NCI-H510A treated with DMSO at 0.1 percent for 48 hours (cell line): ENCODE measurements around the gene PHOSPHO1.

Experiments used
- DNase-seq: peaks from one replicate; lab custom pipeline; 2025; lab: John Stamatoyannopoulos, UW

The PHOSPHO1 gene

DNA sequence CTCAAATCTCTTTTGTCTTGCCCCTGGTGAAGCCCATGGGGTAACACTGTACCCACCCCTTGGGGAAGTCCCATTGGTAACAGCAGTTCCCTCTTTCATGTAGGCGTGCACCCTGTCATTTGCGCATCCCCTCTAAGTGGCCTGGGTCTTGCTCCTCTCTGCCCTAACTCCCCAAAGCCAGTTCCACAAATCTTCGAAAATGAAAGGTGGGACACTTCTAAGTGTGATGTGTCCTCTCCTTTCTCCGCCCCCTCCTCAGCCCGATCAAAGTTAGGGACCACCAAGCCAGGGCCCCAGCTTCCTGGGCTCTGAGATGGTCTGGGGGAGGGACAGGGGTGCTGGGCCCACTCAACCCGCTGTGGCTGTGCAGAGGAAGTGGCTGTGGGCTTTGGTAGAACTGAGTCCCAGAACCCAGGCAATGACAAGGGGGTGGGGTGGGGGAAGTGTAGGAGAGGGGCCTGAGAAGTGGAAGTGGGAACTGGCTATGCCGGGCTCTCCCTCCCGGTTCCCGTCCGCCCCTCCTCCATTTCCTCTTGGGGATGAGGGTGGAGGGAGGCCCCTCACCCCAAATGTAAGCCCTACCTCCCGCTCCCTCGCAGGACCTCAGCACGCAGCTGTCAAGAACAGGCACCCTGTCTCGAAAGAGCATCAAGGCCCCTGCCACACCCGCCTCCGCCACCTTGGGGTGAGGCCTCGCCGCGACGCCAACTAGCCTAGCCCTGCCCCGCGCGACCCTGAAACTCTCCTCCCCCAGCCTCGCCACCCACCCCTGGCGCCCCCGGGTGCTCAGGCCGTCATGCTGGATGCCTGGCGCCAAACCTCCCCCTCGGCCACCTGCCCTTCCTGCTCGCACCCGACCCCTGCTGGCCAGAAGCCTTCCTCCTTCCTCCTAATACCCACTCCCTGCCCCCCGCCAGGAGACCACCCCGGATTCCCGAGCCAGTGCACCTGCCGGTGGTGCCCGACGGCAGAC, 11.4 kb downstream of the PHOSPHO1 start:
- no peak for DNase-seq

DNA sequence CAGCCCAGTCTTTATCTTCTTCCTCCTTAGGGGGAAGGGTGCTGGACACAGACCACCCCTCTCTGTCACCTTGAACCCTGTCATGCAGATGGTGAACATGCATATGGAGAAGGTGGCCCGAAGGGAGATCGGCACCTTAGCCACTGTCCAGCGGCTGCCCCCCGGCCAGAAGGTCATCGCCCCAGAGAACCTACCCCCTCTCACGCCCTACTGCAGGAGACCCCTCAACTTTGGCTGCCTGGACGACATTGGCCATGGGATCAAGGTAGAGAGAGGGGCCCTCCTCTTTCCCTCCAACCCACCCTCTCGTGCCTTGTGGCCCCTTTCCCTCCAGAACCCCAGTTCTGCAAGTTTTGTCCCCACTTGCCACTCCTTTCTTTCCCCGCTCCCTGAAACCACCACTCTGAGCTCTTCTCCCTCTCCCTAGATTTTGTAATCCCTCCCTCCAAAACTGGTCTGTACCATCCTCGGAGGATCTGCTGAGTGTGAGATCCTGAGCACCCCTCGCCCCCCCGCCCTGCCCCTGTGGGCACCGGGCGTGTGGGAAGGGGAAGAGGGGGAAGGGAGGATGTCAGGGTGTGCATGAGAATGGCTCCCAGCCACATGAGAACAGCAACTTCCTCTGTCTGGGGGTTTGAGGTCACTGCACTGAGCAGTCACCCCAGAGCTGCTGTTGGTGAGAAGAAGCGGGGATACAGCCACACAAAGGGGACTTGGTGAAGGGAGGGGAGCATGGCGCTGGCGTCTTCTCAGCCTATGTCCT, 12.8 kb downstream of the PHOSPHO1 start:
- DNase-seq, result no peak

DNA sequence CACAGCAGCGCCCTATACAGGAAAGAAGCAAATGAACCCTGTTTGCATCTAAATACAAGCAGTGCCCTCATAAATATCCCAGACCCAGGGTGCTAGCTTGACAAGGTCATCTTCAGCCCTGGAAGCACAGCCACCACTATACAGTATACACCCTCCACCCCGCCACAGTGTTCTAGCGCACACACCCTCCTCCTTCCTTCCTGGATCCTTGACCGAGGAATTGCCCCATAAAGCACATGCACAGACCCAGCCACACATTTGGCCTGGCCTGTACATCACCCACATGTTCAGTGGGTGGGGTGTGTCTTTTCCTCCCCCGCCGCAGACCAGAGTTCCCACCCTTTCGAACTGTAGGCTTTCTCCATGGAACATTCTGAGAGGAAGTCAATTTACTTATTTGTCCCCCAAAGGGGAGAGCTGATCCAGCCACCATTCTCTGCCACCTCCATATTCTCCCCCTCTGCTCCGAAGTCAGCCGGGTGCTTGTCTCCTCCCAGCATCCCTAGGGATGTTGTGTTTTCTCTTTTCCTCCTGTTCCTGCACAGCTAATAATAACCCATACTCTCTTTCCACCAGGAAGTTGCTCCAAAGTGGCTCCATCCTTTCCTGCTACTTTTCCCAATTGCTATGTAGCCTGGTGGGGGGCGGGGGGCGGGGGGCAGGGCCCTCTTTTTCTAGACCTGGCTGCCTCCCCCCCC, 13.5 kb downstream of the PHOSPHO1 start:
- no peak for DNase-seq

DNA sequence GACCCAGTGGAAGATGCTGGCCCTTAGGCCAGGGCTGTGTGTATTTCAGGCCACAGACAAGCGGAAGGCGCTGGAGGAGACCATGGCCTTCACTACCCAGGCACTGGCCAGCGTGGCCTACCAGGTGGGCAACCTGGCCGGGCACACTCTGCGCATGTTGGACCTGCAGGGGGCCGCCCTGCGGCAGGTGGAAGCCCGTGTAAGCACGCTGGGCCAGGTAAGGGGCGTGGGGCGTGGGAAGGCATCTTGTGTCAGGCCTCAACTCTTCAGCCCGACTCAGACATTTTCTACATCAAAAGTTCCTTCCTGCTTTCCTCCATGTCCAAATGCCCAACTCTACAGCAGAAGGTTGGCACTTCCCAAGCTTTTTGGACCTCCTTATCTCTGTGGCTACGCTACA, 14.1 kb downstream of the PHOSPHO1 start:
- no peak for DNase-seq

DNA sequence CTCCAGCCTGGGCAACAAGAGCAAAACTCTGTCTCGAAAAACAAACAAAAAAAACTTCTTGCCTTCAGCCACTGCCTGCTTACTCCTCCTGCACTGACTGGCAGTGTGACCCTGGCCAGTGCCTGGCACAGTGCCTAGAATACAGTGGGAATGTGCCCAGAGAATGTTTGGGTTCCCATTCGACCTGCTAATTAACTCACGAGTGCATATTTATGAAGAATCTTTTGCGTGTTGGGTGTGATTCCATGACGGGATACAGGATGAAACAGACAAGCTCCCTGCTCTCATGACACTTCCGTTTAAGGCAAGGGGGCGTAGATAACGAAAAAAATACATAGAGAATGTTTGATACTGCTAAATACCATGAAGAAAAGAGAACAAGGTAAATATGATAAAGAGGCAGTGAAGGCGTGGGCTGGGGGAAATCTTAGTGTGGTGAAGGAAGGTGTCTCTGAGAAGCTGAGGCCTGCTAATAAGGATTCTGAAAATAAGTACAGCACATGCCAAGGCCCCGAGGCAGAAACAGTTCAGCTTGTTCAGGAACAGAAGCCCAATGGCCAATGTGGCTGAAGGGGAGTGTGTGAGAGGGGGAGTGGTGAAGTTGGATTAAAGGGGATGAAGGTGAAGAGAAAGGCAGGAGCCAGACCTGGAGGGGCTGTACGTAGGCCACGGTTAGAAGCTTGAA, 15.8 kb downstream of the PHOSPHO1 start:
- no peak for DNase-seq

DNA sequence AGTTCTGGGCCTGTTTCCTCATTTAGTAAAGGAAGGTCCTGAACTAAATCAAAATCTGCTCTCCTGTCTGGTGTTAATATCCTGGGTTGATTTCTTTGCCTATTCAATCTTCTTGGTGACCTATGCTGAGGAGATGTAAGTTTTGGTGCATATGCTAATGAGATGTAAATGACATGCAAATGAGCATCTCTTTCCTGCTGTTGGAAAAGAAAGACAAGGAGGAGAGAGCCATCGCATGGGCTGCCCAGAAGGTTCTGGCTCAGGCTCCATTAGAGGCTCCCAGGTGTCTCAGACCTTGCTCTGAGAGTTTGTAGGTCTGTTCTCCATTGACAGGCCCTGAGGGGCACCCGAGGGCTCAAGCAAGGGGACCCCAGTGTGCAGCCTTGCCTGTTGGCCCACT, 16.7 kb downstream of the PHOSPHO1 start:
- no peak for DNase-seq

DNA sequence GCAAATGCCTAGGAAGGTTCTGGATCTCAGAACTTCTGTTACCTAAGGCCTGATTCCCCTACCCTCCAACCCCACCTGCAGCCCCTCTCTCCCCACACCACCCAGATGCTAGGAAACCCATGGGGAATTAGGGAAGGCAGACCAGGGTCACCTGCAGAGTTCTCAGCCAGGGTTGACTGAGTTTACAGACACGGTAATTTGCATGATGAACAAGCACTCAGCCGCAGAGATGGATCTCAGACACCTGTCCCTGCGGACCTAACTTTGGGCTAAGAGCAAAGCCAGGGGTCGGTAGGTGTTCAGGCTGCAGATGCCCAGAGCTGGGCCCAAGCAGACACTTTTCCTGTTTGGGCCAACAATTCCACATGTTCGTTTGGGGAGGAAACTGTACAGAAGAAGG, 17.2 kb downstream of the PHOSPHO1 start:
- DNase-seq, result no peak

DNA sequence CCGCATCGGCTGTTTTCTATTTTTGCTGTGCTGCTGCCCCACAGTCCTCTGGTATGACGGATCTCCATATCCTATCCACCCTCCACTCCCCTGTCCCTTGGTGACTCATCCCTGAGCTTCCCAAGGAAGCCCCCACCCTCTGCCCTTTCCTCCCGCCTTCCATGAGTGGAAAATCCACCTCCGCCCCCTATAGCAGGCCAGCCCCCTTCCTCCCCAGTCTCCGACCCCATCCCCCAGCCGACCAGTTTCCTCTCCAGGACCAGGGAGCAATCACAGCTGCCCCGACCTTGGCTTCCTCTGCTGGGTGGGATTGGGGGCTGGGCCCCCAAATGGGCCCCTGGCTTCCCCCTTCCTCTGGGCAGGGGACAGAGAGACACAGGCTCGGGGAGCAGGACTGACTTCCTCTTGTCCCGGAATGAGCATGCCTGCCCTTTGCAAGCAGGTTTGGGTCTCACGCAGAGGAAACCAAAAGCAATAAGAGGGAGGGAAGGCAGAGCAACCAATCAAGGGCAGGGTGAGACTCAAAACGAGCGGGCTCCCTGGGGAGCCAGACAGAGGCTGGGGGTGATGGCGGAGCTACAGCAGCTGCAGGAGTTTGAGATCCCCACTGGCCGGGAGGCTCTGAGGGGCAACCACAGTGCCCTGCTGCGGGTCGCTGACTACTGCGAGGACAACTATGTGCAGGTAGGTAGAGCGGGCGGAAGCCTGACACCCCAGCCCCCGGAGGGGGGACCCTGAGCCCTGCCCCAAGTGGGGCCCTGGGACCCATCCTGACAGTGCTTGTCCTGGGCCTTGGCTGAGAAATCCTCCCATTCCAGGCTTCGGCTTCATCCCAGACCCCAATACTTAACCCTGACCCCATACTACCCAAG, 20.2 kb downstream of the PHOSPHO1 start, which contains the start of the genes ABI3 and GNGT2:
Gene ABI3, plus strand, starts transcription at position 550 of the 872 bp plus-strand sequence. Its CDS starts 18 bp downstream, at position 568.
Gene GNGT2, minus strand, starts transcription at position 417 of the 872 bp plus-strand sequence. CDS start 3,152 bp downstream, outside the sequence.
- DNase-seq, result no peak

DNA sequence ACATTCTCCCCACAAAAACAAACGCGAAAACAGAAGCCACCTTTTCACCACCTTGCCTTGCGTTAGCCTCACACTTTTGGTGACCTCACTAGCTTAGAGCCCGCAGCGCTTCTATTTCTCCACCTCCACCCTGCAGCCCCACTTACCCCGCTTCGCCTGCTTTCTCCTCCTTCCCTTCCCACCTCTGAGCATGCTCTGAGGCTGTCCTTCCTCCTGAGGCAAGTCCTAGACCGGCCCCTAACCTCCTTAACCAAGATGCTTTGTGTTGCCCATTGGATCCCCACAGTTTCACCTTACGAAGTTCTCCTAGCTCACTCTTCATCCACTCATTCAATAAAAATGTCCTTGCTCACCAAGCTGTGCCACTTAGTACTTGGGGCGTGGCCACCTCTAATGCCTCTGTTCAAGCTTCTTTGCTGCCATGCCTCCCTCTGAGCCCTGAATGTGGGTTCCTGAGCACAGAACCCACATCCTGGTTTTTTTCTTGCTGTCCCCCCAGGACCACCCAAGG, 21.5 kb downstream of the PHOSPHO1 start:
- no peak for DNase-seq

DNA sequence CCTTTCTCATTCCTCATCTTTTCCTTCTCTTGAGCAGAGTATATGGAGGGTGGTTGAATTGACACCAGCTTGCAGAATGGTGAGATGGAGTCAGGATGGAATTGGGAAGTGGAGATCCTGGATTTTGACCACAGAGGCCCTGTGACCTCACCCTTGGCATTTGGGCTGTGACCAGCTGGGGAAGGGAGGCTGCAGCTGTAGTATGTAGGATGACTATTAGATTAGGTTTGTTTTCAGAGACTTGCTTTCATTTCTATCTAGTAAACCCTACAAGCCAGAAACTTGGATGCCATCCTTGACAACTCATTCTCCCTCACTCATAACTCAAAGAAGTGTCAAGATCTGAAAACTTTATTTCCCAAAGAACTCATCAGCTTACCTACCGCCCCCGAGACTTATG, 26.1 kb downstream of the PHOSPHO1 start:
- DNase-seq, result no peak

DNA sequence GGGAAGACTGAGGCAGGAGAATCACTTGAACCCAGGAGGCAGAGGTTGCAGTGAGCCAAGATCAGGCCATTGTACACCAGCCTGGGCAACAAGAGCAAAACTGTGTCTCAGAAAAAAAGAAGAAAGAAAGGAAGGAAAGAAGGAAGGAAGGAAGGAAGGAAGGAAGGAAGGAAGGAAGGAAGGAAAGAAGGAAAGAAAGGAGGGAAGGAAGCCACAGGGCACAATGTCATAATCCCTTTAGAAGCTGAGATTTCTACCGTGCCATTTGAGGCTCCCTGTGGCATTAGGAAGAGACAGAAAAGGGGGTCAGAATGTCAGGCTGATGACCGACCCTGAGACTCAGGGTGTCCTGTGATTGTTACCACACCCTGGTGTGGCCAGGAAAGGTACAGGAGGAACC, 26.8 kb downstream of the PHOSPHO1 start:
- no peak for DNase-seq

DNA sequence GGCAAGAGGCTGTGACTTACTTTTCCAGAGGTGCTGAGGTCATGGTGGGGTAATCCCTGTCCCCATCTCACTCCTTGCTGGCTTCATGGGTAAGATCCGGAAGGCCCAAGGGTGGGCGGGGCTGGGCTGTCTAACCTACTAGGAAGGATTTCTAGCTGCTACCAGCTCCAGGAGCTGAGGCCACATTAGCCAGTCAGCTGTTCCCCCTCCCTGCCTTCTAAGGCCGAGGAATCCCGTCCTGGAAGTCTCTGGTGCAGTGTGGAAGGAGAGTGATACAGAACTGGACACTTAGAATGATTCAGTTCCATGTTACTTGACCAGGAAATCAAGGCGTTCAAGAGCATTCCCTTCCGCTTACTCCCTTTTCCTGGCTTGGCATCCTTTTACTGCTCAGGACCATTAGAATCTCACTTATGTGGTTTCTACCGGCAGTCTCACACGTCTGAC, 29.1 kb downstream of the PHOSPHO1 start:
- DNase-seq, result no peak

DNA sequence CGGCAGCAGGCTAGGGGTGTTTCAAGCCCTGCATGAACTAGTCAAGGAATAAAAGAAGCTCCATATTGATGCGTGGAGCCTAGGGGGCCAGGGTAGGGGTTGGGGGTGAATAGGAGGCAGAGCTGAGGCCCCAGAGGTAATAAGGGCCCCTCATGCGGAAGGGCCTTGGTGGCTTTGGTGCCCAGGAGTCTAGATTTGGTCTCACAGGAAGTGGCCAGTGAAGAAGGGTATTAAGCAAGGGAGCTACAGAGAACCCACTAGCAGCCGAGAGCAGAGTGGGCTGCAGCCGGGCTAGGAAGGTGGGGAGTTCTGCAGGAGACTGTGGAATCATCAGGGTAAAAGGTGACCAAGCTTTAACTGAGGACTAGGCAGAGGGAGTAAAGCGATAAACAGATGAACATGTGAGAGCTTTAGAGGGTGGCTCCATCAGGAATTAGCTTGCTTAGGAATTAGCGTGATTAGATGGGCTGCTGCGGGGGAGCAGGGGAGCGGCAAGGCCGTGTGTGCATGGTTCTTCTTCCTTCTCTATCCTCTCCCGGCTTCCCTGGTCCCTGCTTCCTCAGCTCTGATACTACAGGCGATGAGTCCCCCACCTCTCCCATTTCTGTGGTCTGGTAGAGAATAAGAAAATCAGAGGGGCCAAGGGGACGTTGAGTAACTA, 30.0 kb downstream of the PHOSPHO1 start:
- no peak for DNase-seq

DNA sequence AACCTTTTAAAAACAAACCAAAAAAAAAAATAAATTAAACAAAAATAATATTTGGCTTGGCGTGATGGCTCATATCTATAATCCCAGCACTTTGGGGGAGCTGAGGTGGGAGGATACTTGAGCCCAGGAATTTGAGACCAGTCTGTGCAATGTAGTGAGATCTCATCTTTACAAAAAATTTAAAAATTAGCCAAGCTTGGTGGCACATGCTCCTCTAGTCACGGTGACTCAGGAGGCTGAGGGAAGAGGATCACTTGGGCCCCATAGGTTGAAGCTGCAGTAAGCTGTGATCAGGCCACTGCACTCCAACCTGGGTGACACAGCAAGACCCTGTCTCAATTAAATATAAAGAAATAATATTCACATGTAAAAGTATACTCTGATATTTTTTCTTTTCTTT, 32.4 kb downstream of the PHOSPHO1 start:
- no peak for DNase-seq

DNA sequence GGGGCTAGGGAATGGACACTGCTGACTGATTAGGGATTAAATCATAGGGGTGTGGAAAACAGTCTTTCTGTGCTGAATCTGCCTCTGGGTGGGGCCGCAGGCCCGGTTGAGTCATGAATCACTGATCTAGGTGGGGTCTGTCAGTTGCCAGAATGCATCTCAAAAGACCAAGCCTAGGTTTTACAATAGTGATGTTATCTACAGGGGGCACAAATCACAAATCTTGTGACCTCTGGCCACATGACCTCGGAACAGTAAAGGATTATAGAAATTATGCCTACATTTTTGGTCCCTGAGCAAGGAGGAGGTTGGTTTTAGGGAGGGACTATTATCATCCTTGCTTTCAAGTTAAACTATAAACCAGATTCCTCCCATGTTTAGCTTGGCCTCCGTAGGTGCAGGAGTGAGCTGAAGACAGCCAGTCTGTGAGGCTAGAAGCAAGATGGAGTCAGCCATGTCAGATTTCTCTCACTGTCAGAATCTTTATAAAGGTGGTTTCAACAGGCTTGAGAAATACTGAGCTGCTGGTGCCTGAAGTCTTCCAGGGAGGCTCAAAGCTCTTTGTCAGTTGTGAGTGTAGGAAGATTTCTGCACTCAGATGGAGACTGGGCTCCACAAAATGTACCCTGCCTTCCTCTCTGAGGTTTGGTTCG, 33.1 kb downstream of the PHOSPHO1 start:
- DNase-seq, result no peak

DNA sequence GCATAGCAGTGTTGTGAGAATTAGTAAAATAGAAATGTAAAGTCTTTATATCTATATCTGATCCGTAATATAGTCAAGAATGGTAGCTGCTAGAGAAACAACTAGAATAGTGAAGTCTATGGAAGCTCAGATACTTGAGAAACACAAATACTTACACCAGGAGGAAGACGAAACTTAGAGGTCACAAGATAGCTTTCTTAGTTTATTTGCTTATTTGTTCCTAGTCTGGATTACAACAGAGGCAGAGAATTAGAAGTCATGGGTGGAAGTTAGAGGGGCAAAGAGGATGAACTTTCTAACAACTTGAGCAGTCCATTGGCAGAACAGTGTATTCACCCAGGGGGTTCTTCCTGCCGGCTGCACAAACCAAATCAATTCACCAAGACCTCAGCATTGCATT, 34.1 kb downstream of the PHOSPHO1 start:
- no peak for DNase-seq

DNA sequence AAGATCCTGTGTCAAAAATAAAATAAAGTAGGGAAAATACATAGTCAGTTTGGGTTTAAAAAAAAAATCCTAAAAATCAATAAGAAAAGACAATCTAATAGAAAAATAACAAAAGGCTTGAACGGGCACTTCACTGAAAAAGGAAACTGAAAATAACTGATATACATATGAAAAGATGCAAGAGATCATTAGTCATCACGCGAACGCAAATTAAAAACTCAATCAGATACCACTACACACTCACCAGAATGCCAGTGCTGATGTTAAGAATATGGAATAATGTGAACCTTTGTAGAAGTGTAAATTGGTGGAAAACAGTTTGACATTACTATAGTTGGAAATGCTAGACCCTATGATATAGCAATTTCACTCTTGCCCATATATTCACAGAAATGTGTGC, 34.8 kb downstream of the PHOSPHO1 start:
- DNase-seq, result no peak

DNA sequence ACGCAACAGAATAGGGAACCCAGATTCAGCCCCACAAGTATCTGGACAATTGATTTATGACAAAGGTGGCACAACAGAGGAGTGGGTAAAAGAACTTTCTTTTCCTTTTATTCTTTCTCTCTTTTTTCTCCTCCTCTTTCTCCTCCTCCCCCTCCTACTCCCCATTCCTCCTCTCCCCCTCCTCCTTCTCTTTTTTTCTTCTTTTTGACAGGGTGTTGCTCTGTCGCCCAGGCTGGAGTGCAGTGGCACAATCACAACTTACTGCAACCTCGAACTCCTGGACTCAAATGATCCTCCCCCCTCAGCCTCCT, 36.3 kb downstream of the PHOSPHO1 start:
- no peak for DNase-seq

DNA sequence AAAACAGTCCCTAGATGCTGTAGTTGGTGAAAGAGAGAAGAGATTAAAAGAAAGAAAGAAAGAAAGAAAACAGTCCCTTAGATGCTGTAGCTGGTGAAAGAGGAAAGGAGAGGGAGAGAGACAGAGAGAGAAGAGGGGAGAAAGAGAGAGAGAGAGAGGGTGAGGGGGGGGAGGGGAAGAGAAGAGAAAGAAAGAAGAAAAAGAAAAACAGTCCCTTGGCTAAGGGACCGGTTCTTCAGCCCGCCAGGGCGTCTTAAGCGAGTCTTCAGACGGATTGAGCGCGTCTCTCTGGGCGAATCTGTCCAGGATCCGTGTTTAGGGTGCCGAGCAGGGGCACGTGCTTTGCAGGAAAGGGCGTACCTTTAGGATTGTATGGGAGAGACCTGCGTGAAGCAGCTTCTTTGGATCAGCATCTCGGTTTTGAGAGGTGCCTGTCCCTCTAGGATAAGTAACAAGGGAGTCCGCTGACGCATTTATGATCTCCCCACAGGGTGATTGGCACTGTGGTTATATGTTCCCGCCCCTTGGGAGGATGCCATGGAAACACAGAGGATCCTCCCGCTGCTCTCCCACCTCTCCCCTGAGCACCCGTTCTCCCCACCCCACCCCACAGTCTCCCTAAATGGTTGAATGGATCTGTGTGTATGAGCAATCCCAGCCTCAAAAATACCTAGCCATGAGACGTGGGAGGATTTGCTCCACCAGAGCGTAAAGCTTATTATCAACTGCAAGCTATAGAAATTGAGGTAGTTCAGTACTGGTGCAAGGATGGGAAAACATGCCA, 36.9 kb downstream of the PHOSPHO1 start:
- peak; percentile 38 for DNase-seq
